Calu3 (cell line): ENCODE data around the gene PLXNB3. TPM values are rescaled to one million over a fixed set of nuclear protein-coding genes. Genes with fewer than 3 reads are reported as not detected.

Experiments used
- BruUV-seq: library from RNA; stranded (reverse); fragments of 400-500 nt; replicated peaks from 2 replicates; lab custom pipeline; 2021; lab: Mats Ljungman, UMichigan
- CTCF ChIA-PET: fragments of 300-600 bp; sonication (Branson Sonifier 250); formaldehyde crosslinking; loops from one replicate; lab custom pipeline; 2022; ENCODE audit warnings: antibody characterized with exemption; lab: Charles Lee
- DNase-seq: peaks from one replicate; pipeline ENCODE4 v3.0.0; 2022
- H3K27ac Mint-ChIP-seq: one replicate; pipeline ENCODE4 v1.8.0; 2022; ENCODE audit warnings: mixed read lengths; ENCODE audit not compliant: unreplicated experiment
- H3K27me3 Mint-ChIP-seq: one replicate; pipeline ENCODE4 v1.8.0; 2022; ENCODE audit warnings: mixed read lengths; ENCODE audit not compliant: unreplicated experiment
- H3K36me3 Mint-ChIP-seq: one replicate; pipeline ENCODE4 v1.8.0; 2022; ENCODE audit warnings: mild to moderate bottlenecking, moderate library complexity, mixed read lengths; ENCODE audit not compliant: insufficient read depth, unreplicated experiment
- H3K4me1 Mint-ChIP-seq: one replicate; pipeline ENCODE4 v1.8.0; 2022; ENCODE audit warnings: mild to moderate bottlenecking, low read depth, mixed read lengths; ENCODE audit not compliant: unreplicated experiment
- H3K4me3 Mint-ChIP-seq: one replicate; pipeline ENCODE4 v1.8.0; 2022; ENCODE audit warnings: mild to moderate bottlenecking, low read depth, moderate library complexity, mixed read lengths; ENCODE audit not compliant: unreplicated experiment
- H3K9me3 Mint-ChIP-seq: one replicate; pipeline ENCODE4 v1.8.0; 2022; ENCODE audit warnings: low read depth, mixed read lengths; ENCODE audit not compliant: unreplicated experiment
- CTCF ChIP-seq: fragments of 200-600 bp; IDR thresholded peaks from one replicate; pipeline ENCODE4 v1.8.0; 2022; ENCODE audit warnings: antibody characterized with exemption; ENCODE audit not compliant: unreplicated experiment
- intact Hi-C: fragments of 100-400 bp; cut with micrococcal nuclease; formaldehyde crosslinking; loops from one replicate; pipeline ENCODE4 v1.10.0; 2022; ENCODE audit not compliant: unreplicated experiment
- total RNA-seq: library from RNA; stranded (reverse); gene quantifications from 2 replicates; pipeline ENCODE4 v1.2.3, GENCODE V29; 2022

The PLXNB3 gene
- total RNA-seq, 1 experiment from 2014 or later = 37.5 TPM

- peaks cover 8% of the 10 kb centered on the region for H3K36me3 Mint-ChIP-seq
- CTCF ChIA-PET = no interaction called here
Measured at GRCh38 chrX:153732401-153732800, 31.6 kb upstream of the PLXNB3 start.

GRCh38 chrX:153733651-153734240 is 30.3 kb upstream of the PLXNB3 start:
- no peak for DNase-seq
- Mint-ChIP-seq H3K36me3 (peaks cover 8% of the 10 kb centered on the region), H3K27me3 (no peaks in the 10 kb centered on the region), H3K4me1 (peaks cover 6% of the 10 kb centered on the region), H3K9me3 (peaks cover 7% of the 10 kb centered on the region), H3K4me3 (no peak overlapping the region), H3K27ac (peak overlapping the region; percentile 42)
- intact Hi-C loops = no loop called here
- no peak for TF ChIP-seq CTCF
- no TSS peak for BruUV-seq
- CTCF ChIA-PET = no interaction called here

More at GRCh38 chrX:153732401-153732800, 31.6 kb upstream of the PLXNB3 start:
- H3K9me3 Mint-ChIP-seq = peaks cover 7% of the 10 kb centered on the region
- no TSS peak for BruUV-seq
- H3K27ac Mint-ChIP-seq = no peak overlapping the region
- TF ChIP-seq CTCF = no peak
- no peaks in the 10 kb centered on the region for H3K27me3 Mint-ChIP-seq
- no peak overlapping the region for H3K4me3 Mint-ChIP-seq
- DNase-seq = no peak
- intact Hi-C loops = no loop called here
- peaks cover 8% of the 10 kb centered on the region for H3K4me1 Mint-ChIP-seq

GRCh38 chrX:153734871-153735270 is 29.2 kb upstream of the PLXNB3 start:
- no TSS peak for BruUV-seq
- Mint-ChIP-seq H3K27ac (no peak overlapping the region), H3K4me3 (no peak overlapping the region), H3K27me3 (no peaks in the 10 kb centered on the region), H3K4me1 (peaks cover 6% of the 10 kb centered on the region), H3K36me3 (peaks cover 8% of the 10 kb centered on the region), H3K9me3 (peaks cover 7% of the 10 kb centered on the region)
- CTCF ChIA-PET = no interaction called here
- intact Hi-C loops = no loop called here
- DNase-seq = no peak
- TF ChIP-seq CTCF = no peak

GRCh38 chrX:153735274-153735673 is 28.8 kb upstream of the PLXNB3 start:
- Mint-ChIP-seq H3K4me3 (no peak overlapping the region), H3K27ac (no peak overlapping the region), H3K36me3 (peaks cover 8% of the 10 kb centered on the region), H3K4me1 (peaks cover 6% of the 10 kb centered on the region), H3K9me3 (peaks cover 7% of the 10 kb centered on the region), H3K27me3 (no peaks in the 10 kb centered on the region)
- no peak for TF ChIP-seq CTCF
- CTCF ChIA-PET = no interaction called here
- BruUV-seq = no TSS peak
- DNase-seq = no peak
- intact Hi-C loops = no loop called here
